ENCODE data around the gene PA2G4.
"Not testable (repeated sequence)": the region's sequence is repeated elsewhere in the genome, so short reads cannot be mapped to it uniquely, and the experiment has no call there.

Gene PA2G4

DNA sequence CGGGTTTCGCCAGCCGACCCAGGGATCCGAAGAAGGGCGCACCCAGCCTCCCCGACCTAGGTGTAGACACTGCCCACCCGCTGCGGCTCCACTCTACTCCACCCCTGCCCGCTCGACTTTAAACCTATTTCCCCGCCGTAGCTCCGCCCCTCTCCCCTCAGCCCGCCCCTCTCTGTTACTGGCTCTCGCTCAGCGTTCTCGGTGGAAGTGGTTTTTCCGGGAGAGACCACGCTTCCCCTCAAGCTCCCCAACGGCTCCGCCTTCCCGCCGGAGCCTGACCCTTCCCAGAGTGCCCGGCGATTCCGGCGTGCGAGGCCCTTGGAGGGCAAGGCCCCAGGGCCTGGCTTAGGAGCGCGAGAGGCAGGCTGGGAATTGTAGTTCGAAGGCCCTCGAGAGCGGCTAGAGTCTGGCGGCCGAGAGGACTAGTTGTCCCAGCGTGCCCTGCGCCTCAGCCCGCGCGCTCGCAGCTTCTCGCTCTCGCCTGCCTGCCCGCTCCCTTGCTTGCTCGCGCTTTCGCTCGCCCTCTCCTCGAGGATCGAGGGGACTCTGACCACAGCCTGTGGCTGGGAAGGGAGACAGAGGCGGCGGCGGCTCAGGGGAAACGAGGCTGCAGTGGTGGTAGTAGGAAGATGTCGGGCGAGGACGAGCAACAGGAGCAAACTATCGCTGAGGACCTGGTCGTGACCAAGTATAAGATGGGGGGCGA is at the start of gene PA2G4:
Gene PA2G4 (plus strand): TSS at position 451 of the 706 bp plus-strand sequence. CDS start 179 bp downstream, at position 630.
- DNase-seq = peak; percentile 91

DNA sequence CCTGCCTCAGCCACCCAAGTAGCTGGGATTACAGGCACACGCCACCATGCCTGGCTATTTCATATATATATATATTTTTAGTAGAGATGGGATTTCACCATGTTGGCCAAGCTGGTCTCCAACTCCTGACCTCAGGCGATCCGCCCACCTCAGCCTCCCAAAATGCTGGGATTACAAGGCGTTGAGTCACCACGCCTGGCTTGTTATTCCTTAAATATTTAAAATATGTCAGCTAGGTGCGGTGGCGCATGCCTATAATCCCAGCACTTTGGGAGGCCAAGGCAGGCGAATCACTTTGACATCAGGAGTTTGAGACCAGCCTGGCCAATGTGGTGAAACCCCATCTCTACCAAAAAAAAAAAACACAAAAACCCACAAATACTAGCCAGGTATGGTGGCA is 44.4 kb upstream of the PA2G4 start:
- DNase-seq = not testable (repeated sequence)

DNA sequence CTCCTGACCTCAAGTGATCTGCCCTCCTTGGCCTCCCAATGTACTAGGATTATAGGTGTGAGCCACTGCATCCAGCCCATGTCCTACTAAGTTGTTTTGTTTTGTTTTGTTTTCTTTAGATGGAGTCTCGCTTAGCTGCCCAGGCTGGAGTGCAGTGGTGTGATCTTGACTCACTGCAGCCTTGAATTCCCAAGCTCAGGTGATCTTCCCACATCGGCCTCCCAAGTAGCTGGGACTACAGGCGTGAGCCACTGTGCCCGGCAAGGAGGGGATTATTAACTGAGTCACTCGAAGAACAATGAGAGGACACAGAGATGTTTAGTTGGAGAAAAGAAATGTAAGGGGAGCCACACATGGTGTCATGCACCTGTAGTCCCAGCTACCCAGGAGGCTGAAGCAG is 42.4 kb upstream of the PA2G4 start:
- DNase-seq = no peak

DNA sequence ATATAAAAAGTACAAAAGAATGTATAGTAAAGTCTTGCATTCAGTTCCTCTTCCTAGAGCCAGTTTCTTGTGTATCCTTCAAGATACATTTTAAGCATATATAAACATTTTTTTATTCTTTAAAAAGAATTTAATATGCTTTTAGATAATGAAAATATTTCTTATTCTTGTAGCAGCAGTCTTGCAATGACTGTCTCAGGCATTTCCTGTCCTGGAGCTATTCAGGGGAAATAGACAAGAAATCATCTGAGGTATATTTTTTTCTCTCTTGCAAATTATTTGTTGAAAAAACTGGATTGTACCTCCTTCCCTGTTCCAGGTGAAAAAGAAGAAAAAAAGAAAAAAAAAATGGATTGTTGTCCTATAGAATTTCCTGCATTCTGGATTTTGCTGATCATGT is 41.4 kb upstream of the PA2G4 start:
- no peak for DNase-seq

DNA sequence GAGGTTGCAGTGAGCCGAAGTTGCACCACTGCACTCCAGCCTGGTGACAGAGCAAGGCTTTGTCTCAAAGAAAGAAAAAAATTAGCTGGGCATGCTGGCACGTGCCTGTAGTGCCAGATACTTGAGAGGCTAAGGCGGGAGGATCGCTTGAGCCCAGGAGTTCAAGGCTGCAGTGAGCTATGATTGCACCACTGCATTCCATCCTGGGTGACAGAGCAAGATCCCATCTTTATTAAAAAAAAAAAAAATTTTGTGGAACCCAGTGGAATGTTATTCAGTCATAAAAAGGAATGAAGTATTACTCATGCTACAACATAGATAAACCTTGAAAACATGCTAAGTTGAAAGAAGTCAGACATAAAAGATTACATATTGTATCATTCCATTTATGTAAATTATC is 32.7 kb upstream of the PA2G4 start:
- no peak for DNase-seq

DNA sequence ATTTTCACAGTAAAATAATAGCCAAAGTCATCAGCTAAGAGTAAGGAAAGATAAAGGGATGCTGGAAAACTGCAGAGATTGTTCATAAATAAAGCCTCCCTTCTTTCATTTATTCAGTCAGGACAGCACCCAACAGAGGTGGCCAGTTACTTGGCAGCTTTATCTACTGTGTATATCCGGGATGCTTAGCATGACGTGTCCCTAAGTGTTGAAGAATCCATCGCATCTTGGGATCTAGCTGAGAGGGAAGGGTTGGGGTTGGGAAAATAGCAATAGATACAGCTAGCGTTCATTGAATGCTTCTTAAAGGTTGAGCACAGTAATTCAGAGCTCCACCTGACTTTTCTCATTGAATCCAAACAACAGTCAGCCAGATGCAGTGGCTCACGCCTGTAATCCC is 30.0 kb upstream of the PA2G4 start:
- DNase-seq = no peak

DNA sequence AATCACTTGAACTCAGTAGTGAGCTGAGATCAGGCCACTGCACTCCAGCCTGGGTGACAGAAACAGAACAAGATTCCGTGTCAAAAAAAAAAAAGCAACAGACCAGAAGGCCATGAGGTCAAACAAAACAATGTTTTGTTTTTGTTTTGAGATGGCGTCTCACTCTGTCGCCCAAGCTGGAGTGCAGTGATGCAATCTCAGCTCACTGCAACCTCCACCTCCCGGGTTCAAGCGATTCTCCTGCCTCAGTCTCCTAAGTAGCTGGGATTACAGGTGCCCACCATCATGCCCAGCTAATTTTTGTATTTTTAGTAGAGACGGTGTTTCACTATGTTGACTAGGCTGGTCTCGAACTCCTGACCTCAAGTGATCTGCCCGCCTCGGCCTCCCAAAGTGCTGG is 26.4 kb upstream of the PA2G4 start:
- not testable (repeated sequence) for DNase-seq

DNA sequence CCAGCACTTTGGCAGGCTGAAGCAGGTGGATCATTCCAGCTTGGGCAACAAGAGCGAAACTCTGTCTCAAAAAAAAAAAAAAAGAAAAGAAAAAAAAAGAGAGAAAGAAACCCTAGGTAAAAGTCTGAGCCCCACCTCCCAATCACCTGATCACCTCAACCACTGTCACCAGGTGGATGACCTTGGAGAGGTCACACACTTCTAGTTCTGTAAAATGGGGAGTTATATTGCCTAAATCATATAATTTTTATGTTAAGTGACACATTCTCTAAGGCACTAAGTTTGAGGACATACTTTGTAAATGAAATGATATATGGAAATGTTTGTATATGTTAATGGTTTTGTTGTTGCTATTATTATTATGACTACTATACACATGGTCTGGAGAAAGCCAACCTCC is 25.9 kb upstream of the PA2G4 start:
- DNase-seq = no peak

DNA sequence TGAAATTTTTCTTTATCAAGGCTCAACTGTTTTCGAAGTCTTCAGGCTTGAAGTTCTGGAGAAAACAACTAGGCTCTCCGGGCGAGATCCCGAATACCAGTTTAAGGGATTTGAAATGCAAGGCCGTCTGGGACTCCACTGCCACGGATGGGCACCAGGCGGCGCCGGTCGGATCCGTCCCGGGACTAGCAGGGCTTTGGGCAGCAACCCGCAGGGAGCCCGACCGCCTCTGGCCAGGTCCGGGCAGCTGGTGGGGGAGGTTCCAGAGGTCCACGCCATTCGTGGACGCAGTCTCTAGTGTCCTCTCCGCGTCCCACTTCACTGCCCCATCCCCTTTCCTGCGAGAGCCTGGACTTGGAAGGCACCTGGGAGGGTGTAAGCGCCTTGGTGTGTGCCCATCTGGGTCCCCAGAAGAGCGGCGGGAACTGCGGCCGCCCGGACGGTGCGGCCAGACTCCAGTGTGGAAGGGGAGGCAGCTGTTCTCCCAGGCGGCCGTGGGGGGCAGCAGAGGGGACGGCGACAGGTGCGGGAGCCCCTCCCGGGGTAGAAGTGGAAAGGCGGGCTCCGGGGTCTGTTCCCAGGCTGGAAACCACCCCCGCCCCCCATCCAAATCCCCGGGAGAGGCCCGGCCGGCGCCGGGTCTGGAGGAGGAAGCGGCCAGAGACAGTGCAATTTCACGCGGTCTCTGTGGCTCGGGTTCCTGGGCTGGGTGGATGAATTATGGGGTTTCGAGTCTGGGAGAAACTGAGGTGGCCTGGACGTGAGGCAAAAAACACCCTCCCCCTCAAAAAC is 25.2 kb upstream of the PA2G4 start:
- peak; percentile 64 for DNase-seq

DNA sequence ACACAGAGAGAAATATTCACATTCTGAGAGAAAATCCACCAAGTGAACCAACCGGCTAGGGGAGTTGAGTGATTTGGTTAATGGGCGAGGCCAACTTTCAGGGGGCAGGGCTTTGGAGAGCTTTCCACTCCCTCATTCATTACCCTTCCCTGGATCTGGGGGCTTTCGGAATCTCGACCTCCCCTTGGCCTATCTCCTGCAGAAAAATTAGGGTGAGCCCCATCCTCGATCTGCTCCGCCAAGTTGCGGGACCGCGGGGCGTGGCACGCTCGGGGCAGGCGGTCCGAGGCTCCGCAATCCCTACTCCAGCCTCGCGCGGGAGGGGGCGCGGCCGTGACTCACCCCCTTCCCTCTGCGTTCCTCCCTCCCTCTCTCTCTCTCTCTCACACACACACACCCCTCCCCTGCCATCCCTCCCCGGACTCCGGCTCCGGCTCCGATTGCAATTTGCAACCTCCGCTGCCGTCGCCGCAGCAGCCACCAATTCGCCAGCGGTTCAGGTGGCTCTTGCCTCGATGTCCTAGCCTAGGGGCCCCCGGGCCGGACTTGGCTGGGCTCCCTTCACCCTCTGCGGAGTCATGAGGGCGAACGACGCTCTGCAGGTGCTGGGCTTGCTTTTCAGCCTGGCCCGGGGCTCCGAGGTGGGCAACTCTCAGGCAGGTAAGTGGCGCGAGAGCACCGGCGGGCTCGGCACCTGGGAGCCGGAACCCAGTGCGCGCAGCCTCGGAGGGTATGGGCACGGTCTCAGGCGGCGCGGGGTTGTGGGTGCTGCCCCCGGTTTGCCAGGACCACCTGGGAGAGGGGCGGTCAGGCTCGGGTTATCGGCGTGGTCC is 24.4 kb upstream of the PA2G4 start, which contains the start of gene ERBB3:
Gene ERBB3 (plus strand): TSS at position 443 of the 833 bp plus-strand sequence. CDS start 136 bp downstream, at position 579.
- DNase-seq = peak; percentile 80

DNA sequence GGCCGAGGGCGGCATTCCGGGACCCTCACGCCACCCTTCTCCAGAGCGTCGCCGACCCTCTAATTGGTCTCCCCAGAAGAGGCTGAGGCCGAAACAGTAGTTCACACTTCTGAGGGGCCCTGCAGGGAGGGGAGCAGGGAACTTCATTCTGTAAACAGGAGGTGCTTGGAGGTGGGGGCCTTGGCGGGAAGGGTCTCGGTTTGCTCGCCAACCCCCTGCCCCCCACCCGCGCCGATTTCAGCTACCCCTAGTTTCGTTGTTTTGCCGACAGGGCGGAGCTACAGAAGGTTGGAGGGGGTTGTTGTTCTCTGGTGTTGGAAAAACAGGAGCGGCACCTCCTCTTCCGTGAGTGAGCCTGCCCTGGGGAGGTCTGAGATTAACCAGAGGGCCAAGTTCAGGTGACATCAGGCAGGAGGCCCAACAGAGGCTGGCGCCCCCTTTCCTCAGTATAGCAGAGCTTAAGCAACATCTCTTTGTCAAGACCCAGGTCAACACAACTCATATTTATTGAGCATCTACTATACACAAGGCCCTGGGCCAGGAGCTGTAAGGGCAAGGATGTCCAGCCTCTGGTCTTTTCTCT is 23.7 kb upstream of the PA2G4 start:
- no peak for DNase-seq

DNA sequence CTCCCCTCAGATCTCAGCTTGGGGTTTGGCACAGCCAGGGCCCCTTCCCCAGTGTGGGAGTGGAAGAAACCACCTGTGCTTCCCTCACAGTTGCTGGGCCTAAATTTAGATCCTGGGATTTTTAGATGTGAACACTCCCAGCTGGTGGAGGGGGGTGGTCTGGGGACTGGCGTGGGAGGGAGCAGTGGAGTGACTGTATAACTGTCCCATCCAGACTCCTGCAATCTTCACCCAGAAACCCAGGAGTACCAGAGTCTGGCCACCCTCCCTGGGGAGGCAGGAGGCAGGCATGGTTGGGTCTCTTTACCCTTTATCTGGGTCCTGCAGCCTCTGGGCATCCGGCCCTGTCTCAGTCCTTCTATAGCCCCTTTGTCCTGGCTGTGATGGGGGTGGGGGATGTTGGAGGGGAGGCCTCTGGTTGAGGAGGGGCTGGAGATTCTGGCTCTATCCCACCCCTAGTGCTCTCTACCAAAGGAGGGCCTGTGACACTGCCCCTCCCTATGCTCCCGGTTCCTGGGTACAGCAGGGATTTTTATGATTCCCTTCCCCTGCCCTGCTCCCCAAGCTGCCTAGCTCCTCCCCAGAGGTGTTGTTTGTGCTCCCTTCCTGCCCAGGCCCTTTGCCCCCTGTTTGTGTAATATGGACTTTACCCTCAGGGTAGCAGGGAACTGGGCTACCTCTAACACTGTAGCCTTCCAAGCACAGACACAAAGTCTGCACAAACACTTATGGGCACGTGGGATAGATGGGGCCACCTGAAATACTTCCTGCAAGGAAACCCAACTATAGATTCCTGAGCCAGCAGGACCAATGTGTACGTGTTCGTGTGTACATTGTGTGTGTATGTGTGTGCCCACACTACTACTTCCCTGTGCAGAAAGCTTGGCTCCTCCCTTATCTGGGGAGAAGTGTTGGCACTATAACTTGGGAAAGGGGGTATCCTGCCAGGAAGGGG is 22.7 kb upstream of the PA2G4 start:
- DNase-seq = no peak

DNA sequence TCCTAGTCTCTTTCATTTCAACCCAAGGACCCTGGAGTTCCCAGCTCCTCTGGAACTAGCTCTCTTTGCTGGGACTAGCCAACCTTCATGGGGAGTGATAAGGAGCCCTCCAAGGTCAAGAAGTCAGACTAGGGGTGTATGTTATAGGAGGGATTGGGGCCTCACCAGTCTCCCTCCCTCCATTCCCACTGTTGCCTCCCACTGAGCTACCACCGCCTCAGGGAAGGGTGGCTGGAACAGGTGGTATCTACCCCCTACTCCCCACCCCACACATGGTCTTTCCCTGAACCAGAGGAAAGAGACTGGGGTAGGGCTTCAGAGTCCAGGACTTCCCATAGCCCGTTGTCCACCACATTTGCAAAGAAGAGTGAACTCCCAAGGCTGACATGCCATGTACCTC is 22.0 kb upstream of the PA2G4 start:
- DNase-seq = no peak

DNA sequence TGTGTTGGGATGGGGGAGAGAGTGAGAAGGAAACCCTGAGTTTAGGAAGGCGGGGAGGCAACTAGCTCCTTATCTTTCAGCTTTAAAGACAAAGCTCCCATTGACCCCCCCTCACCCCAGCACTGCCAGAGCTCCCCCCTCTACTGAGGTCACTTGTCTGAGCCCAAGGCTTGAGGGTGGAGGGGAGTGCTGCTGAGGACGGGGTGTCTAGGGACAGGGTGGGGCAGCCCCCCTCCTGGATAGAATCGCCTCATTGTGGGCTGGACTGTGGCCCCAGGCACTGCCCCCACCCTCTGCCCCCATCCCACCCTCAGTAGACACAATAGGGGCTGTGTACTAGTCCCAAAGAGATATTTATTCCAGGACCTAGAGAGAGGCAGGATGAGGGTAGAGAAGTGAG is 21.4 kb upstream of the PA2G4 start:
- DNase-seq = no peak

DNA sequence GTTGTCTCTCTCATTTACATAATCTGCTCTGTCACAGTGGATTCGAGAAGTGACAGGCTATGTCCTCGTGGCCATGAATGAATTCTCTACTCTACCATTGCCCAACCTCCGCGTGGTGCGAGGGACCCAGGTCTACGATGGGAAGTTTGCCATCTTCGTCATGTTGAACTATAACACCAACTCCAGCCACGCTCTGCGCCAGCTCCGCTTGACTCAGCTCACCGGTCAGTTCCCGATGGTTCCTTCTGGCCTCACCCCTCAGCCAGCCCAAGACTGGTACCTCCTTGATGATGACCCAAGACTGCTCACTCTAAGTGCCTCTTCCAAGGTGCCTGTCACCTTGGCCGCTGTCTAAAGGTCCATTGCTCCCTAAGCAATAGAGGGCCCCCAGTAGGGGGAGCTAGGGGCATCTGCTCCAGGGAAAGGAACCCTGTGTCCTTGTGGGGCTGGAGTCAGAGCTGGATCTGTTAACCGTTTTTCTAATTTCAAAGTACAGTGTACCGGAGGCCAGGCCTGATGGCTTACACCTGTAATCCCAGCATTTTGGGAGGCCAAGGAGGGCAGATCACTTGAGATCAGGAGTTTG is 19.3 kb upstream of the PA2G4 start:
- DNase-seq = no peak

DNA sequence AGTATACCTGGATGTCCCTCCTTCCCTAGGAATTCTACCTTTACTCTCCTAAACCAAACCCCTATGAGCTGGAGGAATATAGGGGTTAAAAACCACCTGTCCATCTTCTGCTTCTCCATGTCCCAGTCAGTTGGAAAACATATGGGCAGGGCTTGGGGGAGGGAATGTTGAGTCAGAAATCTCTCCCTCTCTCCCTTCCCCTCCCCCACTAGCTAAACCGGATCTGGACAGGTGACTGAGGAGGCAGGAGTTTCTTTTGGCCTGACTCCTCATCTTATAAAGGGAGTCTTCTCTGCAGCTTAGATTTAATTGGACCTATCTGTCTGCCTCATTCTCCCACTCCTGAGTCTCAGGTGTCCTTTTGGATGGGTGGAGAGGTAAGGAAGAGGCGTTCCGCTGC is 18.3 kb upstream of the PA2G4 start:
- no peak for DNase-seq

DNA sequence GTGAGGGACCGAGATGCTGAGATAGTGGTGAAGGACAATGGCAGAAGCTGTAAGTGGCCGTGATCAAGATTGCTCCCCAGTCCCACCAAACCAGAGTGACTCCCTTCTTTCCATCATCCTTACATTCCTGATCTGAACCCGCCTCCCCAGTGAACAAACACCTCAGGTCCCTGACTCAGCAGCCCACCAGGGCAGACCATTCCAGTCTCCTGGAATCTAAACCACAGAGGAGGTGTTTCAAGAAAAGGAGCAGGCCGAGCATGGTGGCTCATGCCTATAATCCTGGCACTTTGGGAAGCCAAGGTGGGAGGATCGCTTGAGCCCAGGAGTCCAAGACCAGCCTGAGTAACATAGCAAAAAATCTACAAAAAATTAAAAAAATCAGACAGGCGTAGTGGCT is 17.8 kb upstream of the PA2G4 start:
- no peak for DNase-seq

DNA sequence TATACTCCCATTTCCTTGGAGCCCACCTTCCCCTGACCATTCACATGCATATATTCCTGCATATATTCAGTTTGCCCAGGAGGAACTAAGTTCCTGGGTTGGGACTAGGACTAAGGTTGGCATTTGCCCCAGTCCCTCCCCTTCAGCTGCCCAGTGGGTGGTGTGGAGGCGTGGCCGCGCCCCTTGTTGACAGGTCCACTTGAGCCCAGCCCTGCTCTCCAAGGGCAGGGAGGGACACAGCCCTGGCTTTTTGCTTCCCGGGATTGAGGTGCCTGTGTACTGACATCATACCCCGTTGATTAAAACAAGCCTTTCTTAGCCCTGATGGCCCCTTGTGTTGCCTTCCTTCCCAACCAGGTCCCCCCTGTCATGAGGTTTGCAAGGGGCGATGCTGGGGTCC is 17.1 kb upstream of the PA2G4 start:
- DNase-seq = no peak

DNA sequence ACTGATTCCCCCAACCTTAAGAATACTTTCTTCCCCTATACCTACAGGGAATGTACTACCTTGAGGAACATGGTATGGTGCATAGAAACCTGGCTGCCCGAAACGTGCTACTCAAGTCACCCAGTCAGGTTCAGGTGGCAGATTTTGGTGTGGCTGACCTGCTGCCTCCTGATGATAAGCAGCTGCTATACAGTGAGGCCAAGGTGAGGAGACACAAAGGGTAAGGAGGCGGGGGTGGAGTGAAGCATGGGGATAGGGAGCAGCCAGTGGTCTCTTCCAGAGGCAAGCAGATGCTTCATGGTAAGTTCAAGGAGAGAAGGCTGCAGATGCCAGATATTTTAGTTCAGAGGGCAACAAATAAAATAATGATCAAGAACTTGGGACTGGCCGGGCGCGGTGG is 6.6 kb upstream of the PA2G4 start:
- DNase-seq = no peak

DNA sequence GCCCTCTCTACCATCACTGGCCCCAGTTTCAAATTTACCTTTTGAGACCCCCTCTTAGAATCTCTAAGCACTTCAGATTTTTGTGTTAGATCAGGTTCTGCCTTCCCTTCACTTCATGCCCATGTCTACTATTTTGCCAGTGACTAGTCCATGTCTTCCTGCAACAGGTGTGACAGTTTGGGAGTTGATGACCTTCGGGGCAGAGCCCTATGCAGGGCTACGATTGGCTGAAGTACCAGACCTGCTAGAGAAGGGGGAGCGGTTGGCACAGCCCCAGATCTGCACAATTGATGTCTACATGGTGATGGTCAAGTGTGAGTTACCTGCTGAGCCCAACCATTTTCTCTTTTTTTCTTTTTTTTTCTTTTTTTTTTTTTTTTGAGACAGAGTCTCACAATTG is 5.8 kb upstream of the PA2G4 start:
- no peak for DNase-seq

DNA sequence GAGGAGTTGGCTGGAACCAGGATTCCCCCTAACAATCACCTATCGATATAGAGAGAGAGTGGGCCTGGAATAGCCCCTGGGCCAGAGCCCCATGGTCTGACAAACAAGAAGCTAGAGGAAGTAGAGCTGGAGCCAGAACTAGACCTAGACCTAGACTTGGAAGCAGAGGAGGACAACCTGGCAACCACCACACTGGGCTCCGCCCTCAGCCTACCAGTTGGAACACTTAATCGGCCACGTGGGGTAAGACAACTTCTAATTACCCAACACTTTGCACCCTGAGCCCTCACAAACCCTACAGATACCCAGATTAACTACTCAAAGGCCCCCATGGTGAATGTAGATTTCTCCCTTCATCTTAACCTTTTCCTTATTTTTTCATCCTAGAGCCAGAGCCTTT is 4.6 kb upstream of the PA2G4 start:
- DNase-seq = no peak

DNA sequence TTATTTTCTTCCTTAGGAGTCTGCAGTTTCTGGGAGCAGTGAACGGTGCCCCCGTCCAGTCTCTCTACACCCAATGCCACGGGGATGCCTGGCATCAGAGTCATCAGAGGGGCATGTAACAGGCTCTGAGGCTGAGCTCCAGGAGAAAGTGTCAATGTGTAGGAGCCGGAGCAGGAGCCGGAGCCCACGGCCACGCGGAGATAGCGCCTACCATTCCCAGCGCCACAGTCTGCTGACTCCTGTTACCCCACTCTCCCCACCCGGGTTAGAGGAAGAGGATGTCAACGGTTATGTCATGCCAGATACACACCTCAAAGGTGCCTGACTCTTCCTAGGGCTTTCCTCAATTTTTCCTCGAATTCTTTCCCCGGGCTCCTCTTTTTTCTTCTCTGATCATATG is 3.3 kb upstream of the PA2G4 start:
- DNase-seq = no peak

Data from activated T-cell treated with anti-CD3 and anti-CD28 coated beads, Interleukin-2, amount 50 U/mL, for 1 hour (primary cell).